SU-DHL-6 (cell line): Measurements from ENCODE around the gene FHOD1.

Experiments
- H2AFZ ChIP-seq: fragments of 200-600 bp; sonication (generic); 2 replicates; pipeline ENCODE4 v1.6.1; 2014; ENCODE audit warnings: low read depth, mild to moderate bottlenecking, moderate library complexity, mixed read lengths, antibody characterized with exemption, low read length; ENCODE audit not compliant: severe bottlenecking
- H3F3A ChIP-seq: fragments of 200-600 bp; shearing (Covaris generic); 2 replicates; pipeline ENCODE4 v1.6.0; 2016; ENCODE audit warnings: antibody characterized with exemption, mild to moderate bottlenecking; ENCODE audit not compliant: insufficient read depth
- H3K27ac ChIP-seq: fragments of 200-600 bp; sonication (generic); 2 replicates; pipeline ENCODE4 v1.5.1; 2016; ENCODE audit warnings: low read depth, mild to moderate bottlenecking, low read length, moderate library complexity, mixed read lengths
- H3K27me3 ChIP-seq: fragments of 200-600 bp; sonication (generic), shearing (Covaris generic); 2 replicates; pipeline ENCODE4 v1.6.0; 2014; ENCODE audit warnings: mild to moderate bottlenecking, low read length
- H3K36me3 ChIP-seq: fragments of 200-600 bp; sonication (generic); 2 replicates; pipeline ENCODE4 v1.6.1; 2014; ENCODE audit warnings: mild to moderate bottlenecking, low read length, mixed read lengths
- H3K4me2 ChIP-seq: fragments of 300-600, 200-600 bp; shearing (Covaris generic), sonication (generic); 2 replicates; pipeline ENCODE4 v1.6.0; 2014; ENCODE audit warnings: low read length, low read depth, mild to moderate bottlenecking; ENCODE audit not compliant: poor library complexity, severe bottlenecking
- H3K4me3 ChIP-seq: fragments of 200-600 bp; sonication (generic); 2 replicates; pipeline ENCODE4 v1.5.1; 2014; ENCODE audit warnings: antibody characterized with exemption, low read length, mild to moderate bottlenecking, mixed read lengths; ENCODE audit not compliant: insufficient read depth, poor library complexity, severe bottlenecking
- H3K79me2 ChIP-seq: fragments of 200-600 bp; sonication (generic); 2 replicates; pipeline ENCODE4 v1.6.1; 2014; ENCODE audit warnings: mild to moderate bottlenecking, low read length, moderate library complexity; ENCODE audit not compliant: insufficient read depth
- H3K9ac ChIP-seq: fragments of 200-600 bp; sonication (generic); 2 replicates; pipeline ENCODE4 v1.7.0; 2014; ENCODE audit warnings: mild to moderate bottlenecking, low read length
- H3K9me2 ChIP-seq: fragments of 200-600 bp; sonication (generic); replicated peaks from 2 replicates; pipeline ENCODE4 v1.6.1; 2014; ENCODE audit warnings: low read length; ENCODE audit not compliant: insufficient read depth
- H3K9me3 ChIP-seq: fragments of 200-600 bp; sonication (generic); 2 replicates; pipeline ENCODE4 v1.6.1; 2014; ENCODE audit warnings: low read length, mixed read lengths; ENCODE audit not compliant: insufficient read depth
- H4K20me1 ChIP-seq: fragments of 200-600 bp; sonication (generic); 2 replicates; pipeline ENCODE4 v1.6.1; 2014; ENCODE audit warnings: low read depth, mild to moderate bottlenecking, antibody characterized with exemption, low read length, moderate library complexity, mixed read lengths
- EZH2phosphoT487 ChIP-seq: fragments of 200-600 bp; sonication (generic), shearing (Covaris generic); conservative IDR thresholded peaks from 2 replicates; pipeline ENCODE4 v1.6.1; 2018; ENCODE audit warnings: mild to moderate bottlenecking, antibody characterized with exemption, low read length, moderate library complexity, mixed read lengths
- TF ChIP-seq, protein P1 (sequence below): fragments of 200-600 bp; sonication (generic); IDR thresholded peaks from one replicate; pipeline ENCODE4 v1.5.1; 2017; ENCODE audit warnings: antibody characterized with exemption, mild to moderate bottlenecking, low read length, moderate library complexity; ENCODE audit not compliant: insufficient read depth, poor library complexity, severe bottlenecking

The FHOD1 gene

GRCh38 chr16:67188323-67188722 lies 59.0 kb downstream of the FHOD1 start:
- no peaks in the 10 kb centered on the region for H3F3A ChIP-seq
- no peaks in the 10 kb centered on the region for H3K27me3 ChIP-seq
- H3K27ac ChIP-seq, result no peak overlapping the region
- no peaks in the 10 kb centered on the region for H3K36me3 ChIP-seq
- H3K79me2 ChIP-seq, result peaks cover 13% of the 10 kb centered on the region
- H3K9me3 ChIP-seq, result no peaks in the 10 kb centered on the region
- H3K9ac ChIP-seq, result no peak overlapping the region
- no peak overlapping the region for H2AFZ ChIP-seq
- H3K4me3 ChIP-seq, result no peak overlapping the region
- no peak for TF ChIP-seq EZH2phosphoT487
- no peak overlapping the region for H3K4me2 ChIP-seq
- no peaks in the 10 kb centered on the region for H4K20me1 ChIP-seq
- no peaks in the 10 kb centered on the region for H3K9me2 ChIP-seq

DNA sequence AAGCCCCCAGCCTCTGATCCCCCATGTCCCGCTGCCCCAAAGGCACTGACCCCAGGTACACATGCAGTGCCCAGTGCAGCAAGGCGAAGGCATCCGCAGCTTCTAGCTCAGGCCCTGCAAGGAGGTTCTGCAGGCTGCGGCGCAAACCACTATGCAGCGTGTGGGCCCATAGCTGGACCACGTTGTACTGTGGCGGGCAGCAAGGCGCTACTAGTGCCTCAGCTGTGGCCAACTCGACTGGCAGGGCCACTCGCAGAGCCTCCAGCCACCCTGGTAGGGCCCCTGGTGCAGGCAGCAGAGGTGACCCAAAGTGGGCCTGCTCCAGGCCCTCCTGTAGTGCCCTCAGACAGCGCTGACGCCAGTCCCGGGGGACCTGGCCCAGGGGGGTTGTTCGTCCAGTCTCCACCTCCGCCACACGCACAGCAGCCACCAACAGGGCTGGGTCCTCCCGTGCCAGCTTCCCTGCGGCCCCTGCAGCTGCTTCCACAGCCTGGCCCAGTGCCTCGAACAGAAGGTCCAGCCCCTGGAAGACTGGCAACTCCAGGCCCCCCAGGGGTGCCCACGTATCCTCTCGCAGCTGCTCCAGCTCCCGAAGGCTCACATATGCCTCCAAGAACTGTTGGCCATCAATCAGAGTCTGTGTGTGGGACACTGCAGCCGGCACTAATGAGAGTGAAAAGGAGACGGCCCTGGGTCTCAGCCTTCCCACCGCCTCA lies 59.9 kb downstream of the FHOD1 start:
- H3K9ac ChIP-seq, result no peak overlapping the region
- TF ChIP-seq EZH2phosphoT487, result no peak
- TF ChIP-seq, protein P1, sequence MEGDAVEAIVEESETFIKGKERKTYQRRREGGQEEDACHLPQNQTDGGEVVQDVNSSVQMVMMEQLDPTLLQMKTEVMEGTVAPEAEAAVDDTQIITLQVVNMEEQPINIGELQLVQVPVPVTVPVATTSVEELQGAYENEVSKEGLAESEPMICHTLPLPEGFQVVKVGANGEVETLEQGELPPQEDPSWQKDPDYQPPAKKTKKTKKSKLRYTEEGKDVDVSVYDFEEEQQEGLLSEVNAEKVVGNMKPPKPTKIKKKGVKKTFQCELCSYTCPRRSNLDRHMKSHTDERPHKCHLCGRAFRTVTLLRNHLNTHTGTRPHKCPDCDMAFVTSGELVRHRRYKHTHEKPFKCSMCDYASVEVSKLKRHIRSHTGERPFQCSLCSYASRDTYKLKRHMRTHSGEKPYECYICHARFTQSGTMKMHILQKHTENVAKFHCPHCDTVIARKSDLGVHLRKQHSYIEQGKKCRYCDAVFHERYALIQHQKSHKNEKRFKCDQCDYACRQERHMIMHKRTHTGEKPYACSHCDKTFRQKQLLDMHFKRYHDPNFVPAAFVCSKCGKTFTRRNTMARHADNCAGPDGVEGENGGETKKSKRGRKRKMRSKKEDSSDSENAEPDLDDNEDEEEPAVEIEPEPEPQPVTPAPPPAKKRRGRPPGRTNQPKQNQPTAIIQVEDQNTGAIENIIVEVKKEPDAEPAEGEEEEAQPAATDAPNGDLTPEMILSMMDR, result no peak
- peaks cover 3% of the 10 kb centered on the region for H3K79me2 ChIP-seq
- no peak overlapping the region for H3K27ac ChIP-seq
- H3K9me3 ChIP-seq, result no peaks in the 10 kb centered on the region
- no peaks in the 10 kb centered on the region for H3K9me2 ChIP-seq
- H3K4me2 ChIP-seq, result no peak overlapping the region
- H3K27me3 ChIP-seq, result no peaks in the 10 kb centered on the region
- H3F3A ChIP-seq, result no peaks in the 10 kb centered on the region
- H3K36me3 ChIP-seq, result no peaks in the 10 kb centered on the region
- H4K20me1 ChIP-seq, result no peaks in the 10 kb centered on the region
- no peak overlapping the region for H3K4me3 ChIP-seq
- H2AFZ ChIP-seq, result no peak overlapping the region

DNA sequence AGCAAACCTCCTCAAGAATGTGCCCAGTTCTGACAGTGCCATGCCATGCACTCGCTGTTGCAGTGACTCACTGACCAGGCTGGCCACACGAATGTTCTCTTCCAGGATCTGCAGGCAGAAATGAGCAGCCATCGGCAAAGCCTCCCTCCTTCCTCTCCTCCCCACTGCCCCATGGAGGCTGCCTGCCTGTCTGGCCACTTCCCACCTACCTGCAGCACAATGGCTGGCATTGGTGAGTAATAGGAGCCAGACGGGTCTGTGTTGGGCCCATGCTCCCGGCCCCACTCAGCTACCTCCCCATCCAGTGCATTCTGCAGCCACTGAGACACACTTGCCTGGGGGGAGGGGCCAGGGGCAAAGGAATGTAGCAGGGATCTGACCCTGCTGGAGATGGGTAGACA lies 60.7 kb downstream of the FHOD1 start:
- Histone ChIP-seq H3K79me2 (no peaks in the 10 kb centered on the region), H3K9ac (no peak overlapping the region), H3K9me3 (no peaks in the 10 kb centered on the region), H3K27me3 (no peaks in the 10 kb centered on the region), H3F3A (no peaks in the 10 kb centered on the region), H2AFZ (no peak overlapping the region), H3K27ac (no peak overlapping the region), H3K4me3 (no peak overlapping the region), H3K36me3 (no peaks in the 10 kb centered on the region), H3K9me2 (no peaks in the 10 kb centered on the region), H4K20me1 (no peaks in the 10 kb centered on the region), H3K4me2 (no peak overlapping the region)
- TF ChIP-seq, protein P1, result no peak
- TF ChIP-seq EZH2phosphoT487, result no peak

DNA sequence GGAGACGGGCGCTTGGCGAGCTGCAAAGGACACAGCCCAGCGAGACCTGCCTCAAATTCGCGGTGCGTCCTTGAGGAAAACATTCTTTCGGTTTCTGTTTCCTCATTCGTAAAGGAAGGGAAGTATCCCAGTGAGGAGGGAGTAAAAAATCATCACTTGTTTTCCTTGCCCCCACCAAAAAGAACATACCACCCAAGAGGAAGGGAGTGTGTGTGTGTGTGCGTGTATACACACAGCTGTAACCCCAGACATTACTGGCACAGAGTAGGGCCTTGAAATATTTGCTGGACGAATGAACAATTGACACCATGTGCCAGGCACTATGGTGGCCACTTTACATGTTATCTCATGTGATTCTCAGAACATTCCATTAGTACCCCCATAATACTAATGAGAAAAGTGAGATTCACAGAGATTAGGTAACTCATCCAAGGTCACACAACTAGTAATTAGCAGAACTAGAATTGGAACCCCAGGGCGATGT lies 61.6 kb downstream of the FHOD1 start:
- no peak overlapping the region for H3K4me2 ChIP-seq
- H3K9me2 ChIP-seq, result no peaks in the 10 kb centered on the region
- no peak overlapping the region for H2AFZ ChIP-seq
- H4K20me1 ChIP-seq, result no peaks in the 10 kb centered on the region
- no peaks in the 10 kb centered on the region for H3K36me3 ChIP-seq
- H3K27ac ChIP-seq, result no peak overlapping the region
- H3F3A ChIP-seq, result no peaks in the 10 kb centered on the region
- no peak overlapping the region for H3K9ac ChIP-seq
- no peak overlapping the region for H3K4me3 ChIP-seq
- H3K79me2 ChIP-seq, result no peaks in the 10 kb centered on the region
- no peaks in the 10 kb centered on the region for H3K9me3 ChIP-seq
- H3K27me3 ChIP-seq, result no peaks in the 10 kb centered on the region
- TF ChIP-seq, protein P1, result no peak
- no peak for TF ChIP-seq EZH2phosphoT487
